Calu3 (cell line): ENCODE results near the gene DNM1. TPM values are rescaled to one million over a fixed set of nuclear protein-coding genes. Genes with fewer than 3 reads are reported as not detected.
"Not testable (repeated sequence)": the region's sequence is repeated elsewhere in the genome, so short reads cannot be mapped to it uniquely, and the experiment has no call there.

Source experiments
- BruUV-seq: library from RNA; stranded (reverse); fragments of 400-500 nt; replicated peaks from 2 replicates; lab custom pipeline; 2021; lab: Mats Ljungman, UMichigan
- CTCF ChIA-PET: fragments of 300-600 bp; sonication (Branson Sonifier 250); formaldehyde crosslinking; loops from one replicate; lab custom pipeline; 2022; ENCODE audit warnings: antibody characterized with exemption; lab: Charles Lee
- DNase-seq: peaks from one replicate; pipeline ENCODE4 v3.0.0; 2022
- H3K27ac Mint-ChIP-seq: one replicate; pipeline ENCODE4 v1.8.0; 2022; ENCODE audit warnings: mixed read lengths; ENCODE audit not compliant: unreplicated experiment
- H3K27me3 Mint-ChIP-seq: one replicate; pipeline ENCODE4 v1.8.0; 2022; ENCODE audit warnings: mixed read lengths; ENCODE audit not compliant: unreplicated experiment
- H3K36me3 Mint-ChIP-seq: one replicate; pipeline ENCODE4 v1.8.0; 2022; ENCODE audit warnings: mild to moderate bottlenecking, moderate library complexity, mixed read lengths; ENCODE audit not compliant: insufficient read depth, unreplicated experiment
- H3K4me1 Mint-ChIP-seq: one replicate; pipeline ENCODE4 v1.8.0; 2022; ENCODE audit warnings: mild to moderate bottlenecking, low read depth, mixed read lengths; ENCODE audit not compliant: unreplicated experiment
- H3K4me3 Mint-ChIP-seq: one replicate; pipeline ENCODE4 v1.8.0; 2022; ENCODE audit warnings: mild to moderate bottlenecking, low read depth, moderate library complexity, mixed read lengths; ENCODE audit not compliant: unreplicated experiment
- H3K9me3 Mint-ChIP-seq: one replicate; pipeline ENCODE4 v1.8.0; 2022; ENCODE audit warnings: low read depth, mixed read lengths; ENCODE audit not compliant: unreplicated experiment
- intact Hi-C: fragments of 100-400 bp; cut with micrococcal nuclease; formaldehyde crosslinking; loops from one replicate; pipeline ENCODE4 v1.10.0; 2022; ENCODE audit not compliant: unreplicated experiment
- total RNA-seq: library from RNA; stranded (reverse); gene quantifications from 2 replicates; pipeline ENCODE4 v1.2.3, GENCODE V29; 2022
- TF ChIP-seq, protein P1 (sequence below): fragments of 200-600 bp; IDR thresholded peaks from one replicate; pipeline ENCODE4 v1.8.0; 2022; ENCODE audit warnings: antibody characterized with exemption; ENCODE audit not compliant: unreplicated experiment

The DNM1 gene
- total RNA-seq, 1 experiment from 2014 or later, result 40.0 TPM

DNA sequence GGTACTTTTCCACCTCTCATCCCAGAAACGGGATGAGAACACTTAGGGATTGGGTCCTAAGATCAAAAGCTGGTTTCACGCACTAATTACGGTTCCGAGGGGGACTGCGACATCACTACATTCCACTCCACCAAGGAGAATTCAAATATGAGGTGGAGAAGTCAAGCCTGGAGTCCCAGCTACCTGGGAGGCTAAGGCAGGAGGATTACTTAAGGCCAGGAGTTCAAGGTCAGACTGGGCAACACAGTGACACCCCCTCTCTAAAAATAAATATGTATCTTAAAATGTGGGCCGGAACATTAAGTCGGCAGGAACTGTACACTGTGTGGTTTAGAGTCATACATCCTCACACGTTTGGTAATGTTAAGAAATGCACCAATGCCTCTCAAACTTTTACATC, 71.1 kb downstream of the DNM1 start:
- CTCF ChIA-PET, result no interaction called here
- no TSS peak for BruUV-seq
- peaks cover 22% of the 10 kb centered on the region for H3K4me1 Mint-ChIP-seq
- H3K27ac Mint-ChIP-seq, result no peak overlapping the region
- peaks cover 55% of the 10 kb centered on the region for H3K36me3 Mint-ChIP-seq
- no peaks in the 10 kb centered on the region for H3K9me3 Mint-ChIP-seq
- TF ChIP-seq, protein P1, sequence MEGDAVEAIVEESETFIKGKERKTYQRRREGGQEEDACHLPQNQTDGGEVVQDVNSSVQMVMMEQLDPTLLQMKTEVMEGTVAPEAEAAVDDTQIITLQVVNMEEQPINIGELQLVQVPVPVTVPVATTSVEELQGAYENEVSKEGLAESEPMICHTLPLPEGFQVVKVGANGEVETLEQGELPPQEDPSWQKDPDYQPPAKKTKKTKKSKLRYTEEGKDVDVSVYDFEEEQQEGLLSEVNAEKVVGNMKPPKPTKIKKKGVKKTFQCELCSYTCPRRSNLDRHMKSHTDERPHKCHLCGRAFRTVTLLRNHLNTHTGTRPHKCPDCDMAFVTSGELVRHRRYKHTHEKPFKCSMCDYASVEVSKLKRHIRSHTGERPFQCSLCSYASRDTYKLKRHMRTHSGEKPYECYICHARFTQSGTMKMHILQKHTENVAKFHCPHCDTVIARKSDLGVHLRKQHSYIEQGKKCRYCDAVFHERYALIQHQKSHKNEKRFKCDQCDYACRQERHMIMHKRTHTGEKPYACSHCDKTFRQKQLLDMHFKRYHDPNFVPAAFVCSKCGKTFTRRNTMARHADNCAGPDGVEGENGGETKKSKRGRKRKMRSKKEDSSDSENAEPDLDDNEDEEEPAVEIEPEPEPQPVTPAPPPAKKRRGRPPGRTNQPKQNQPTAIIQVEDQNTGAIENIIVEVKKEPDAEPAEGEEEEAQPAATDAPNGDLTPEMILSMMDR, result no peak
- no peak for DNase-seq
- intact Hi-C loops, result no loop called here
- H3K4me3 Mint-ChIP-seq, result peak overlapping the region; percentile 77
- no peaks in the 10 kb centered on the region for H3K27me3 Mint-ChIP-seq

DNA sequence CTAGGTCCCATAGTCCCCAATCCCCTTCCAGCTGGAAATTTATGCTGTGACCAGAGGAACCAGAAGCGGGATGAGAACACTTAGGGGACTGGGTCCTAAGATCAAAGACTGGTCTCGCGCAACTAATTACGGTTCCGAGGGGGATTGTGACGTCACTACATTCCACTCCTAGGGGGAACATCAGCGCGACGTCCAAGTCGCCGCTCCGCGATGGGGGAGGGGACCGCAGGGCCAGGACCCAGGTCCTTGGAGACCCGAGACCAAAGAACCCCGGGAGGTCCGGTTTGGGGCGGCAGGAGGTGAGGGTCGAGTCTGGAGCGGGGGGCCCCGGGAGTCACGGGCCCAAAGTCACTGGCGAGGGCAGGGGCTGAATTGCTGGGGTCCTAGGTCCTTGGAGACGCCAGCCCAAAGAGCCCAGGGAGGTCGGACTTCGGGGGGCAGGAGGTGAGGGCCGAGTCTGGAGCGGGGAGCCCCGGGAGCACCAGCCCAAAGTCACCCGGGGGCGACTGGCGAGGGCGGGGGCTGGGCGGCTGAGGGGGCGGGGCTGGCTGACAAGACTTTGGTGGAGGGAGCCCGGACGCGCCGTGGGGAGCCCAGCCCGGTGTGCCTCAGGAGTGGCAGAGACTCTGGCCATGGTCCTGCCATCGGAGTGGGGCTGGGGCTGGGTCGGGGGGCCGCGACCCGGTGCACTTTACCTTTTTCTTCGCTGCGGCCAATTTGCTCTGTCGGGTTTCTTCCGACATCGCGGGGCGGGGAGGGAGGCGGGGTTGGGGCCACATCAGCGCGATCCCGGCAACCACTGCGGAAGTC, 72.2 kb downstream of the DNM1 start, which contains the start of gene GOLGA2:
Gene GOLGA2 (minus strand): TSS at position 810 of the 810 bp plus-strand sequence. CDS start 31 bp downstream, at position 779.
- intact Hi-C loops, result no loop called here
- TF ChIP-seq, protein P1, result no peak
- Mint-ChIP-seq H3K4me1 (peaks cover 22% of the 10 kb centered on the region), H3K27me3 (no peaks in the 10 kb centered on the region), H3K4me3 (peak within 1 kb of the TSS; percentile 77), H3K9me3 (no peaks in the 10 kb centered on the region), H3K27ac (peak within 1 kb of the TSS; percentile 86), H3K36me3 (peaks cover 55% of the 10 kb centered on the region)
- DNase-seq, result peak; percentile 8
- CTCF ChIA-PET, result interaction anchor here (0.6 to 0.8 kb wide), 3 partner anchors 13 to 87 kb away, joined by 3 read pairs; no protein-coding TSS in a partner anchor
- no TSS peak for BruUV-seq

DNA sequence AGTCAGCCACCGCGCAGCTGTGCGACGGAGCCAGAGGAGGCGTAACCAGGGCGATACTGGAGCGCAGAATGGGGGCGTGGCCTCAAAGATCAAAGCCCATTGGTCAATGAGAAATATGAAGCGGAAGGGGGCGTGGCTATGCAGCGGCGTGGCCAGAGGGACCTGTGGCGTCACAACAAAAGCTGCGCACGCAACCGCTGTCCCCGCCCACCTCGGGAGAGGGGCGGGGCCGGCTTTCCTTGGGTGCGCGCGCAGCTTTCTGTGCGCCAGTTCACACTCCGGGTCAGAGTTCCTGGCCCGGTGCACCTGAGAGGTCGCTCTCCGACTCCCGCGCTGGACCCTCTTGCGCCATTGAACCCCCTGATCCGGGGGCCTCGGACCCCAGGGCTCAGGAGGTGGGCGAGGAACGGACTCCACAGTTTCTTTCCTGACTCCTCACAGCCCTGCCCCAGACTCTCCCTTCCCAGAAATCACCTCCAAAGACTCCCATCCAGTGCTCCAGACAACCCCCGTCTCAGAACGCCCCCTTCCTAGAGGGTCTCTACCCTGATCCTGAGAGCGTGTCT, 72.9 kb downstream of the DNM1 start, which contains the start of gene SWI5:
Gene SWI5 (plus strand): TSS at position 269 of the 566 bp plus-strand sequence.
- peaks cover 19% of the 10 kb centered on the region for H3K4me1 Mint-ChIP-seq
- CTCF ChIA-PET, result interaction anchor here (0.6 to 0.8 kb wide), 3 partner anchors 12 to 88 kb away, joined by 3 read pairs; no protein-coding TSS in a partner anchor
- intact Hi-C loops, result no loop called here
- peaks cover 50% of the 10 kb centered on the region for H3K36me3 Mint-ChIP-seq
- DNase-seq, result peak; percentile 98
- TF ChIP-seq, protein P1, result no peak
- no TSS peak for BruUV-seq
- no peaks in the 10 kb centered on the region for H3K27me3 Mint-ChIP-seq
- no peaks in the 10 kb centered on the region for H3K9me3 Mint-ChIP-seq
- H3K27ac Mint-ChIP-seq, result peak within 1 kb of the TSS; percentile 86
- peak within 1 kb of the TSS; percentile 77 for H3K4me3 Mint-ChIP-seq

DNA sequence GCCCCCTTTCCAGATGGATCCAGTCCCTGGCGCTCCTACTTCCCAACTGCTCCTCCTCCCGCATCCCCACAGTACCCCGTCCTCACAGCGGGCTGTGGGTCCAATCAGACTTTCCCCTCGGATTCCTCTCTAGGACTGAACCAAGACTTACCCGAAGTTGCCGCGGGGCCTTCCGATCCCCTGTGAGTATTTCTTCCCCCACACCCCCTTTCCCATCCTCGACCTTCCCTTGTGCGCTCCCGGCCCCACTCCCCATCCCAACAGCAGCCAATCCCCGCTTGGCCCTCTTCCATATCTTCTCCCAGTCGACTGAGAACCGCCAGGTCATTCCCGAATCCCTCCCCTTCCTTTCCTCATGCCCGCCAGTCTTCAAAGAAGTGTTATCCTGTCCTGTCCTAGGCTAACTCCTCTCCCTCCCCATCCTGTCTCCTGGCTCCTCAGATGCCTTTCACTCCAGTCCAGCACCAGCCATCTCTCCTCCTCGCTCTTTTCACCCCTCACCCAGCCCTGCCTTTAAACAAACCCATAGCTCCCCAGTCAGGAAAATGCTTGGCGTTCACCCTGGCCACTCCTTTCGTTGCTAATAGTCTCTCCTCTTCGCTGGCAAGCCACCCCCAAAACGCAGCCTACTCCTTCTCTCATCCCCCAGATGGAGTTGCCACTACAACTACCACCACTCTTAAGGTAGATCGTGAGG, 73.5 kb downstream of the DNM1 start:
- TF ChIP-seq, protein P1, result no peak
- peaks cover 47% of the 10 kb centered on the region for H3K36me3 Mint-ChIP-seq
- CTCF ChIA-PET, result no interaction called here
- BruUV-seq, result no TSS peak
- peaks cover 12% of the 10 kb centered on the region for H3K4me1 Mint-ChIP-seq
- H3K27me3 Mint-ChIP-seq, result no peaks in the 10 kb centered on the region
- H3K27ac Mint-ChIP-seq, result peak overlapping the region; percentile 86
- H3K4me3 Mint-ChIP-seq, result peak overlapping the region; percentile 77
- H3K9me3 Mint-ChIP-seq, result no peaks in the 10 kb centered on the region
- intact Hi-C loops, result no loop called here
- peak; percentile 3 for DNase-seq

DNA sequence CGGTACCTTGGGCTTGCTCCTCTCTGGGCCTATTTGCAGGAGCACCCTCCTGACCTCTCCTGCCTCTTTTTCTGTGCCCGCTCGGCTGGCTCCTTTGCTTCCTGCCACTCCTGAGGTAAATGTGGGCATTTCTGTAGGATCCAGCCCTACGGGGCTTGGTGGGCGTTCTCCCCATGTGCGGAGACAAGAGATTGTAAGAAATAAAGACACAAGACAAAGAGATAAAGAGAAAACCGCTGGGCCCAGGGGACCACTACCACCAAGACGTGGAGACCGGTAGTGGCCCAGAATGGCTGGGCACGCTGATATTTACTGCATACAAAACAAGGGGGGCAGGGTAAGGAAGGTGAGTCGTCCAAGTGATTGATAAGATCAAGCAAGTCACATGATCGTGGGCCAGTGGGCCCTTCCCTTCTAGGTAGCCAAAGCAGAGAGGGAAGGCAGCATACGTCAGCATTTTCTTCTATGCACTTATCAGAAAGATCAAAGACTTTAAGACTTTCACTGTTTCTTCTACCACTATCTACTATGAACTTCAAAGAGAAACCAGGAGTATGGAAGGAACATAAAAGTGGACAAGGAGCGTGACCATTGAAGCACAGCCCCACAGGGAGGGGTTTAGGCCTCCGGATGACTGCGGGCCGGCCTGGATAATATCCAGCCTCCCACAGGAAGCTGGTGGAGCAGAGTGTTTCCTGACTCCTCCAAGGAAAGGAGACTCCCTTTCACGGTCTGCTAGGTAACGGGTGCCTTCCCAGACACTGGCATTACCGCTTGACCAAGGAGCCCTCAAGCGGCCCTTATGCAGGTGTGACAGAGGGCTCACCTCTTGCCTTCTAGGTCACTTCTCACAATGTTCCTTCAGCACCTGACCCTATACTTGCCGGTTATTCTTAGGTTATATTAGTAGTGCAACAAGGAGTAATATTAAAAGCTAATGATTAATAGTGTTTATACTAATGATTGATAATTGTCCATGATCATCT, 76.2 kb downstream of the DNM1 start:
- CTCF ChIA-PET, BruUV-seq, intact Hi-C loops, H3K9me3 Mint-ChIP-seq, DNase-seq, H3K27me3 Mint-ChIP-seq, H3K4me3 Mint-ChIP-seq, H3K27ac Mint-ChIP-seq: not testable (repeated sequence)
- peaks cover 39% of the 10 kb centered on the region for H3K36me3 Mint-ChIP-seq
- peaks cover 11% of the 10 kb centered on the region for H3K4me1 Mint-ChIP-seq
